ENCODE data around the gene EMCN.
"Not testable (repeated sequence)": the region's sequence is repeated elsewhere in the genome, so short reads cannot be mapped to it uniquely, and the experiment has no call there.

The EMCN gene

GRCh38 chr4:100414016-100414790 is 103.6 kb downstream of the EMCN start:
- in situ Hi-C loops (cut with MboI; ENCODE audit: low pct_unique_long_range_greater_than_20kb, low sequenced_read_pairs): no loop called here
- no peak for DNase-seq

DNA sequence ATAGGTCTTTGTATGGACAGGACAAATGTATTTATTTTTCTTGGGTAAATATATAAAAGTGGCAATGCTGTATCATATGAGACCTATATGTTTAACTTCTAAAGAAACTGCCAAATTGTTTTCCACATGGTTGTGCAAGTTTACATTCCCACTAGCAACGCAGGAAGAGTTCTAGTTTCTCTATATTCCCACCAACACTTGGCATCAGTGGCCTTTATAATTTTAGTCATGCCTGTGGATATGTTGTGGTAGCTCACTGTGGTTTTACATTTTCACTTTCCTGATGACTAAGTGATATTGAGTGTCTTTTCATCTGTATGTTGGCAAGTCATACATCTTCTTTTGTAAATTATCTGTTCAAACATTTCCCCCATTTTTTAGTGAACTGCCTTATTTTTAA is 126.0 kb downstream of the EMCN start:
- no peak for DNase-seq
- in situ Hi-C loops (cut with MboI; ENCODE audit: low pct_unique_long_range_greater_than_20kb, low sequenced_read_pairs): no loop called here

- no peak for DNase-seq
- in situ Hi-C loops (cut with MboI; ENCODE audit: low pct_unique_long_range_greater_than_20kb, low sequenced_read_pairs): no loop called here
These were observed 126.7 kb downstream of the EMCN start for GRCh38 chr4:100391086-100391485.

- DNase-seq: no peak
- in situ Hi-C loops (cut with MboI; ENCODE audit: low pct_unique_long_range_greater_than_20kb, low sequenced_read_pairs): no loop called here
These were observed 131.6 kb downstream of the EMCN start for GRCh38 chr4:100386270-100386669.

- in situ Hi-C loops (cut with MboI; ENCODE audit: low pct_unique_long_range_greater_than_20kb, low sequenced_read_pairs); DNase-seq: not testable (repeated sequence)
These were observed 137.4 kb downstream of the EMCN start for GRCh38 chr4:100380401-100380800.

- in situ Hi-C loops (cut with MboI; ENCODE audit: low pct_unique_long_range_greater_than_20kb, low sequenced_read_pairs): no loop called here
- no peak for DNase-seq
These were observed 138.2 kb downstream of the EMCN start for GRCh38 chr4:100379583-100380105.

DNA sequence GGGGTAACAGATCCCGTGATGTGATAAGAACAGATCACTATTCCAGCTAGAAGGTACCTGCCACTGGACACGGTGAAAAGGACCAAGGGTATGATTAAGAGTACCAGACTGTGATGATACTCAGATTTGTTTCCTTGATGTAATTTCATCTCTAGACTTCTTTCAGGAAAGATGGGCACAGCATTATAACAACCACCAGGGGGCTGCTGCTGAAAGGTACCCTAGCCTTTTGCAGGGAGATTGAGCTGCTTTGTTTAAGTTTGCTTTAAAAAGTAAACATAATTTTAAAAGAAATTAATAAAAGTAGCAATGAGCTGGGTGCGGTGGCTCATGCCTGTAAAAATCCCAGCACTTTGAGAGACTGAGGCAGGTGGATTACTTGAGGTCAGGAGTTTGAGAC is 145.4 kb downstream of the EMCN start:
- in situ Hi-C loops (cut with MboI; ENCODE audit: low pct_unique_long_range_greater_than_20kb, low sequenced_read_pairs): no loop called here
- no peak for DNase-seq

DNA sequence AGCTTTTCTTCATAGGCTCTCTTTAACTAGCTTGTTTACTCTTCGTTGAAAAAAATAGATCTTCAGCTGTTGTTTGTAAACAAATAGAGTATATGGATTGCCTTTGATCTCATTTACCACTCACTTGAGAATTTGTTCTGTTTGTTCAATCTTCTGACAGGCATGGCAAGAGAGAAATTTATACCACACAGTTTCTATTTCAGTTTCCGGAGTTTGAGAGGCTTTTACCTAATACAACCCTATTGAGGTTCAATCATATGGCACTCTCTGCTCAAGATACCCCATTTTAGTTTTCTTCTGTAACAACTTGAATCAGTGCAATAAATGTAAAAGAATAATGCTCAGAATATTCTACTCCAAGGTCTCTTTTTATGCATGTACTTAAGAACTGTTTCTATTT is 148.0 kb downstream of the EMCN start:
- in situ Hi-C loops (cut with MboI; ENCODE audit: low pct_unique_long_range_greater_than_20kb, low sequenced_read_pairs): no loop called here
- DNase-seq: no peak

- in situ Hi-C loops (cut with MboI; ENCODE audit: low pct_unique_long_range_greater_than_20kb, low sequenced_read_pairs): no loop called here
These were observed 150.4 kb downstream of the EMCN start for GRCh38 chr4:100367451-100367850.

GRCh38 chr4:100366213-100366612 is 151.6 kb downstream of the EMCN start:
- in situ Hi-C loops (cut with MboI; ENCODE audit: low pct_unique_long_range_greater_than_20kb, low sequenced_read_pairs): no loop called here
- no peak for DNase-seq

More at GRCh38 chr4:100367451-100367850, 150.4 kb downstream of the EMCN start:
- DNase-seq: no peak

GRCh38 chr4:100362366-100362765 is 155.5 kb downstream of the EMCN start:
- in situ Hi-C loops (cut with MboI; ENCODE audit: low pct_unique_long_range_greater_than_20kb, low sequenced_read_pairs): no loop called here
- DNase-seq: no peak

DNA sequence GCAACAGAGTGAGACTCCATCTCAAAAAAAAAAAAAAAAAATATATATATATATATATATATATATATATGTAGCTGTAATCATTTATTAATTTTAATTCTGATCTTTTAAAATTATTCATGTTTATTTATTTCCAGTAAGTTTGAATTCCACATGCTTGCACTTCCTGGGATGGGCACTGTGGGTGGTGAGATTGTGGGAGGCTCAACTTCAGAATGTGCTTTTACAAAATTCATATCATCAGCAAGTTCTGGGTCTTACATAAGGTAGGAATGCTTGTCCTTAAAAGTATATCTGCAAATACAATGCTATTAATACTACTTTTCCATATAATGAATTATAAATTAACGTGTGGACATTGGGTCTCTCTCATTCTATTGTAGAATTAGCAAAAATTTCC is 156.5 kb downstream of the EMCN start:
- DNase-seq: no peak
- in situ Hi-C loops (cut with MboI; ENCODE audit: low pct_unique_long_range_greater_than_20kb, low sequenced_read_pairs): no loop called here

DNA sequence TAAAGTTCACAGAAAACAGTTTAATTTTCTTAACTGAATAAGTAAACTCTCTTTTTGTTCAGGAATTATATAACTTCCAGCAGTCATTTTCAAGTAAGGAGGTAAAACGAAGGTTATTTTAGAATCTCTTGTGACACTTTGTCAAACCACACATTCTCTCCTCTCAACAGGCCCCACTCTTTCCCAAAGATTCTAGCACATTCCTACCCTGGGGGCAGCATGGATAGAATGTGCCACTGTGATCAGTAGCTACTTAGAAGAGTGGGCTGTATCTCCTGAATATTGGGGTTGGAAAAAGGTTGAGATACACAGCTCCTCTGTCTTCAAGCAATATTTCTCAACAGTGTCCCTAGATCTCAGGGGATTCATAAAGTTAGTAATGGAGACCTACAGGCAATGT is 157.6 kb downstream of the EMCN start:
- in situ Hi-C loops (cut with MboI; ENCODE audit: low pct_unique_long_range_greater_than_20kb, low sequenced_read_pairs): no loop called here
- DNase-seq: no peak

DNA sequence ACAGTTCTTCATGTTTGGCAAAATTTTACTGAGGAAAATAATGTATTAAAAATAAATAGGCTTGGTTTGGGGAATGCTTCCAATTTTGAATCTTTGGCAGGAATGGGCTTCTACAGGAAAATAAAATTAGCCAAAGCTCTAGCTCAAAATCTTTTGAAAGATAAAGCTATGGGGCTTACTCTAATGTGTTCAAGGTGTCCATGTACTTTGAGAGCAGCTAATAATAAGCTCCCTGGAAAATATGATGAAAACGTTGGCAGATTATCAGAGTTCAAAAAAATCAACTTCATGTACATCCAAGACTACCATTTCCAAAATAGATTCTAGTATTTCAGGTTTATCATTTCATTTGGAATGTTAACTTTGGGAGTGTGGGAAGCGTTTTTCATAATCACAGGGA is 158.4 kb downstream of the EMCN start:
- in situ Hi-C loops (cut with MboI; ENCODE audit: low pct_unique_long_range_greater_than_20kb, low sequenced_read_pairs): no loop called here
- DNase-seq: no peak

DNA sequence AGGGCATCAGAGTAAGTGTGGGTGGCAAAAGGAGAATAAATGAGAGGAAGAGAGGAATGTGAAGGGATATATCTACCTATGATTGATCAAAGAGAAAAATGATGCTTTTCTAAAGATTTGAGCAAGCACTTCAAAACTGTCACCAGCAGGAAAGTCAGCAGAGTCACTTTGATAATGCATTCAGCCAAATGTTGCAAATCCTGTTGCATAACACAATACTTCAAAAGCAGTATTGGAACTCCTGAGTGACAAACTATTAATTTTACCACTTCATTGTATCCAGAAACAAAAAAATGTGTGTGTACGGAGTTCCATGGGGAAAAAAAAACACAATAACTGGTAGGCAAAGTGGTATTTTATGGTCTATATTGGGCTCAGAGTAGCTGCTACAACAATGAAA is 160.3 kb downstream of the EMCN start:
- in situ Hi-C loops (cut with MboI; ENCODE audit: low pct_unique_long_range_greater_than_20kb, low sequenced_read_pairs): no loop called here
- DNase-seq: no peak

DNA sequence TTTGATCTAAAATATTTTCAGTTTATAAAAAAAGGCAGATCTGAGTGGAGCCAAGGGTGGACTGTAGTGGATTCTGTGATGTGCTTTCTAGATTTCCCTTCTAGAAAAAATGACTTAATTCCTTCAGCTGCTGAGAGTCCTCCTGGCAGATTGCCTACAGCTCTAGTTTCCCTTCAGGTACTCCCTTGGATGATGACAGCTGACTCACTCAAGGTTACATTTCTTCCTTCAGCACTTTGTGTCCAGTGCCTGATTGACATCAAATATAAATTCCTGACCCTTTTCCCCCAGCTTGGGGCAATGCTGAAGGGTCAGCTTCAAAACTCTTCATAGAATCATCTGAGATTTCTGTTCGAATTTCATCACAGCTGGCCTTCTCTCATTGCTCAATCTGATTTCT is 161.7 kb downstream of the EMCN start:
- in situ Hi-C loops (cut with MboI; ENCODE audit: low pct_unique_long_range_greater_than_20kb, low sequenced_read_pairs): no loop called here

DNA sequence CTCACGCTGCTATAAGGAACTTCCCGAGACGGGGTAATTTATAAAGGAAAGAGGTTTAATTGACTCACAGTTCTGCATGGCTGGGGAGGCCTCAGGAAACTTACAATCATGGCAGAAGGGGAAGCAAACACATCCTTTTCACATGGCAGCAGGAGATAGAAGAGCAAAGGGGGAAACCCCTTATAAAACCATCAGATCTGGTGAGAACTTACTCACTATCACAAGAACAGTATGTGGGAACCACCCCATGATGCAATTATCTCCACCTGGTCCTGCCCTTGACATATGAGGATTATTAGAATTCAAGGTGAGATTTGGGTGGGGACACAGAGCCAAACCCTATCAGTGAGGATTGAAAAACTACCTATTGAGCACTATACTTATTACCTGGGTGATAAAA is 165.5 kb downstream of the EMCN start:
- in situ Hi-C loops (cut with MboI; ENCODE audit: low pct_unique_long_range_greater_than_20kb, low sequenced_read_pairs); DNase-seq: not testable (repeated sequence)

More for the DNA sequence above, 161.7 kb downstream of the EMCN start:
- DNase-seq: no peak

GRCh38 chr4:100348473-100348872 is 169.3 kb downstream of the EMCN start:
- no peak for DNase-seq
- in situ Hi-C loops (cut with MboI; ENCODE audit: low pct_unique_long_range_greater_than_20kb, low sequenced_read_pairs): no loop called here

DNA sequence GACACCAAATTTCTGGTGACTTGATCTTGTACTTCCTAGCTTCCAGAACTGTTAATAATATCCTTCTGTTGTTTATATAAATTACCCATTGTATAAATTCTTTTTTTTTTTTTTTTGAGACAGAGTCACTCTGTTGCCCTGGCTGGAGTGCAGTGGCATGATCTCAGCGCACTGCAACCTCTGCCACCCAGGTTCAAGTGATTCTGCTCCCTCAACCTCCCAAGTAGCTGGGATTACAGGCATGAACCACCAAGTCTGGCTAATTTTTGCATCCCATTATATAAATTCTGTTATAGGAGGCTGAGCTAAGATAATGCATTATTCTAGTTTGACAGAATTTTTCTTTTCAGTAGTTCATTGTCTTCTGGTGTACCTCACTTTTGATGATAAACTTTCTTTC is 170.6 kb downstream of the EMCN start:
- in situ Hi-C loops (cut with MboI; ENCODE audit: low pct_unique_long_range_greater_than_20kb, low sequenced_read_pairs): no loop called here
- DNase-seq: no peak

- in situ Hi-C loops (cut with MboI; ENCODE audit: low pct_unique_long_range_greater_than_20kb, low sequenced_read_pairs): no loop called here
These were observed 172.2 kb downstream of the EMCN start for GRCh38 chr4:100345585-100345984.

More at GRCh38 chr4:100345585-100345984, 172.2 kb downstream of the EMCN start:
- no peak for DNase-seq

Data from KBM-7 (cell line).